Lung (tissue), 16 donors: Measurements from ENCODE around the gene PLEKHA6. TPM values are rescaled to one million over a fixed set of nuclear protein-coding genes. Genes with fewer than 3 reads are reported as not detected.
A peak's percentile ranks its signal among the peaks of the same experiment; 100 is the strongest.

ENCODE experiments used
- ATAC-seq: fragments of 200-7000 bp; cut with Tn5 transposase; one replicate; pipeline ENCODE4 v1.9.1; 2020; ENCODE audit warnings: moderate number of reproducible peaks; ENCODE audit not compliant: insufficient read depth, low FRiP score
- DNase-seq, 3 donors: peaks; one replicate each; pipeline ENCODE4 v3.0.0-alpha.2; 2013 to 2017
- H3K27ac ChIP-seq, 2 donors: one replicate each; pipeline ENCODE4 v1.5.1; 2013; ENCODE audit warnings: mild to moderate bottlenecking in 2 of 2, moderate library complexity in 2 of 2, control low read depth in 1 of 2, inconsistent platforms in 1 of 2, low read depth in 1 of 2, low read length in 1 of 2
- H3K27me3 ChIP-seq, 3 donors: one replicate each; pipeline ENCODE4 v1.5.1; 2013; ENCODE audit warnings: low read length in 2 of 3; ENCODE audit not compliant: control insufficient read depth in 3 of 3, insufficient read depth in 3 of 3
- H3K36me3 ChIP-seq, 4 donors: one replicate each; pipeline ENCODE4 v1.5.1; 2013; ENCODE audit warnings: low read length in 4 of 4, mild to moderate bottlenecking in 1 of 4, moderate library complexity in 1 of 4; ENCODE audit not compliant: control insufficient read depth in 4 of 4, insufficient read depth in 4 of 4
- H3K4me1 ChIP-seq, 5 donors: one replicate each; pipeline ENCODE4 v1.5.1; 2013; ENCODE audit warnings: low read length in 5 of 5, mild to moderate bottlenecking in 2 of 5, moderate library complexity in 1 of 5; ENCODE audit not compliant: control insufficient read depth in 5 of 5, insufficient read depth in 5 of 5
- H3K4me3 ChIP-seq: one replicate; pipeline ENCODE4 v1.5.1; 2013; ENCODE audit warnings: mild to moderate bottlenecking, control low read depth, moderate library complexity
- H3K9ac ChIP-seq, 2 donors: one replicate each; pipeline ENCODE4 v1.5.1; 2013; ENCODE audit warnings: low read length in 2 of 2, control low read depth in 1 of 2; ENCODE audit not compliant: insufficient read depth in 1 of 2
- H3K9me3 ChIP-seq, 4 donors: one replicate each; pipeline ENCODE4 v1.5.1; 2013; ENCODE audit warnings: low read length in 3 of 4, mild to moderate bottlenecking in 1 of 4, moderate library complexity in 1 of 4; ENCODE audit not compliant: control insufficient read depth in 4 of 4, insufficient read depth in 3 of 4
- CTCF ChIP-seq: IDR thresholded peaks from 2 replicates; pipeline ENCODE4 v1.5.1; 2012; ENCODE audit warnings: mild to moderate bottlenecking; ENCODE audit errors: control extremely low read depth, extremely low read depth
- WGBS, 2 donors: extraction: QIAGEN DNeasy Blood & Tissue Kit; methylation state at CpG; one replicate each; pipeline ENCODE4 v1.1.7; 2013; 5-methylcytosine and 5-hydroxymethylcytosine counted together
- long read RNA-seq, 5 donors: transcript quantifications; one replicate each; lab custom pipeline, GENCODE V29; 2026
- polyA plus RNA-seq, 2 donors: library from polyadenylated mRNA; stranded (reverse); fragments of 200-250 nt; gene quantifications; one replicate each; pipeline ENCODE4 v1.2.1, GENCODE V29; 2013
- total RNA-seq, 2 donors: library from RNA; depleted of rRNA in 1 of 2; stranded (reverse); fragments of >200 nt in 1 of 2; gene quantifications; one replicate each; pipeline ENCODE4 v1.2.1, GENCODE V29; 2014 to 2021
- donor health status: control.
- donor health status: control.
- donor health status: Bipolar disorder and iron deficiency.
- donor health status: healthy.
- donor health status: DM: yes; HTN: yes; CAD: no.

Gene PLEKHA6
- total RNA-seq (10 to 100 TPM in 1 of 2 donors, 1 to 10 TPM in 1; 2.8 to 10.5 TPM), polyA plus RNA-seq (1 to 10 TPM in 1 of 2 donors, under 1 TPM in 1; 0.88 to 3.8 TPM)
- long read RNA-seq, donor 1 = 0 reads
- long read RNA-seq, donor 2, partial matches to known transcripts = 0 of 1 reads
- long read RNA-seq, donor 2, other reads (novel, unspliced or antisense) = 0 of 1 reads
- long read RNA-seq, donor 3 = 0 reads
- long read RNA-seq, donor 4 = 0 reads
- long read RNA-seq, donor 5, partial matches to known transcripts = 0 of 5 reads
- long read RNA-seq, donor 5, other reads (novel, unspliced or antisense) = 5 of 5 reads

- H3K27me3 ChIP-seq = no peaks in the 10 kb centered on the region
- H3K4me3 ChIP-seq = no peak within 1 kb of the TSS
- no peak within 1 kb of the TSS for H3K9ac ChIP-seq
- no peaks in the 10 kb centered on the region for H3K36me3 ChIP-seq
- 5 to 13% methylated on average over 20 of the region's 20 CpGs for WGBS, 2 donors
- no peaks in the 10 kb centered on the region for H3K9me3 ChIP-seq
- DNase-seq (peak; percentile 84 to 87 (median 85)), ATAC-seq (no peak)
- H3K4me1 ChIP-seq = peaks cover 0 to 29% (median 3%) of the 10 kb centered on the region in 5 donors
- H3K27ac ChIP-seq = no peak within 1 kb of the TSS
- TF ChIP-seq CTCF = no peak
Measured at GRCh38 chr1:204359474-204360255, at the start of gene PLEKHA6. Gene PLEKHA6, minus strand, starts transcription at chr1:204359929. Its CDS starts 86,202 bp downstream, at chr1:204273727.

- peak overlapping the region; percentile 89 to 99 for H3K9ac ChIP-seq
- TF ChIP-seq CTCF = no peak
- H3K27ac ChIP-seq = peak overlapping the region; percentile 63 to 99
- 0 to 1% methylated on average over 3 of the region's 3 CpGs for WGBS, 2 donors
- no peak for ATAC-seq
- DNase-seq = peak in 2 of 3 donors; percentile 26 to 36
- H3K9me3 ChIP-seq = no peaks in the 10 kb centered on the region
- peaks cover 6 to 17% (median 11%) of the 10 kb centered on the region in 4 donors for H3K36me3 ChIP-seq
- no peaks in the 10 kb centered on the region for H3K27me3 ChIP-seq
- H3K4me1 ChIP-seq = peaks cover 0 to 26% (median 5%) of the 10 kb centered on the region in 5 donors
- H3K4me3 ChIP-seq = peak overlapping the region; percentile 92
Measured at GRCh38 chr1:204409123-204409522, 49.4 kb upstream of the PLEKHA6 start.

- Histone ChIP-seq H3K4me1 (peaks cover 0 to 26% (median 5%) of the 10 kb centered on the region in 5 donors), H3K27me3 (no peaks in the 10 kb centered on the region), H3K27ac (peak overlapping the region in 1 of 2 donors; percentile 10), H3K9me3 (no peaks in the 10 kb centered on the region), H3K4me3 (peak overlapping the region; percentile 21), H3K9ac (peak overlapping the region; percentile 68 to 89), H3K36me3 (peaks cover 8 to 21% (median 12%) of the 10 kb centered on the region in 4 donors)
- WGBS, 2 donors = 0 to 3% methylated on average over 1 of the region's 1 CpG
- ATAC-seq (no peak), DNase-seq (peak in 1 of 3 donors; percentile 17)
- TF ChIP-seq CTCF = no peak
Measured at GRCh38 chr1:204408602-204409001, 48.9 kb upstream of the PLEKHA6 start.
